ENCODE results near the gene C9orf152. TPM values are rescaled to one million over a fixed set of nuclear protein-coding genes. Genes with fewer than 3 reads are reported as not detected.

The C9orf152 gene
- total and polyA plus RNA-seq, 7 donors: 24.8 to 58.5 (median 49.9) TPM; not detected in 4

- intact Hi-C loops (cut with DNase I): no loop called here
- Histone ChIP-seq H3K4me1 (peaks cover 0 to 5% (median under 1%) of the 10 kb centered on the region in 4 donors), H3K36me3 (peaks cover 0 to 20% (median 1%) of the 10 kb centered on the region in 4 donors), H3K4me3 (no peak overlapping the region), H3K27me3 (no peaks in the 10 kb centered on the region), H3K9me3 (no peaks in the 10 kb centered on the region), H3K27ac (no peak overlapping the region)
- WGBS, 2 donors: 91 to 96% methylated on average over 9 of the region's 9 CpGs
- no peak for DNase-seq
- TF ChIP-seq EP300 (IDR thresholded peaks at IDR 0.05): no peak
- TF ChIP-seq POLR2AphosphoS5 (IDR thresholded peaks at IDR 0.05): no peak
- TF ChIP-seq POLR2A (IDR thresholded peaks at IDR 0.05): no peak
These were observed 37.4 kb downstream of the C9orf152 start for GRCh38 chr9:110170357-110171257.

- Histone ChIP-seq H3K36me3 (peaks cover 0 to 20% (median 1%) of the 10 kb centered on the region in 4 donors), H3K27me3 (no peaks in the 10 kb centered on the region), H3K9me3 (no peaks in the 10 kb centered on the region), H3K27ac (no peak overlapping the region), H3K4me3 (no peak overlapping the region), H3K4me1 (peaks cover 0 to 10% (median 3%) of the 10 kb centered on the region in 4 donors)
- TF ChIP-seq POLR2A (IDR thresholded peaks at IDR 0.05): no peak
- TF ChIP-seq CTCF (IDR thresholded peaks at IDR 0.05): no peak
- TF ChIP-seq EP300 (IDR thresholded peaks at IDR 0.05): no peak
- TF ChIP-seq POLR2AphosphoS5 (IDR thresholded peaks at IDR 0.05): no peak
- 80 to 81% methylated on average over 5 of the region's 5 CpGs for WGBS, 2 donors
- DNase-seq: no peak
- intact Hi-C loops (cut with DNase I): no loop called here
These were observed 39.5 kb downstream of the C9orf152 start for GRCh38 chr9:110168486-110168885.

GRCh38 chr9:110161940-110162339 is 46.0 kb downstream of the C9orf152 start:
- no peaks in the 10 kb centered on the region for H3K9me3 ChIP-seq
- no peak overlapping the region for H3K27ac ChIP-seq
- TF ChIP-seq POLR2A (IDR thresholded peaks at IDR 0.05) (no peak), EP300 (IDR thresholded peaks at IDR 0.05) (no peak), CTCF (IDR thresholded peaks at IDR 0.05) (no peak), POLR2AphosphoS5 (IDR thresholded peaks at IDR 0.05) (no peak)
- intact Hi-C loops (cut with DNase I): no loop called here
- peaks cover 0 to 34% (median 21%) of the 10 kb centered on the region in 4 donors for H3K4me1 ChIP-seq
- DNase-seq: no peak
- H3K36me3 ChIP-seq: no peaks in the 10 kb centered on the region
- no peaks in the 10 kb centered on the region for H3K27me3 ChIP-seq
- no peak overlapping the region for H3K4me3 ChIP-seq
- 57 to 85% methylated on average over 4 of the region's 4 CpGs for WGBS, 2 donors

GRCh38 chr9:110160685-110161084 is 47.3 kb downstream of the C9orf152 start:
- H3K4me3 ChIP-seq: no peak overlapping the region
- H3K27me3 ChIP-seq: no peaks in the 10 kb centered on the region
- no peak overlapping the region for H3K27ac ChIP-seq
- no peak for DNase-seq
- H3K9me3 ChIP-seq: no peaks in the 10 kb centered on the region
- intact Hi-C loops (cut with DNase I): no loop called here
- peaks cover 0 to 38% (median 31%) of the 10 kb centered on the region in 4 donors for H3K4me1 ChIP-seq
- 87 to 94% methylated on average over 7 of the region's 7 CpGs for WGBS, 2 donors
- TF ChIP-seq POLR2A (IDR thresholded peaks at IDR 0.05): no peak
- TF ChIP-seq EP300 (IDR thresholded peaks at IDR 0.05): no peak
- no peak for TF ChIP-seq POLR2AphosphoS5 (IDR thresholded peaks at IDR 0.05)
- no peak for TF ChIP-seq CTCF (IDR thresholded peaks at IDR 0.05)
- no peaks in the 10 kb centered on the region for H3K36me3 ChIP-seq

GRCh38 chr9:110160123-110160522 is 47.8 kb downstream of the C9orf152 start:
- no peaks in the 10 kb centered on the region for H3K27me3 ChIP-seq
- H3K27ac ChIP-seq: peak overlapping the region in 1 of 4 donors; percentile 8
- H3K9me3 ChIP-seq: no peaks in the 10 kb centered on the region
- no peaks in the 10 kb centered on the region for H3K36me3 ChIP-seq
- 95 to 100% methylated on average over 1 of the region's 1 CpG for WGBS, 2 donors
- H3K4me1 ChIP-seq: peaks cover 0 to 38% (median 31%) of the 10 kb centered on the region in 4 donors
- DNase-seq: no peak
- H3K4me3 ChIP-seq: no peak overlapping the region
- no peak for TF ChIP-seq POLR2AphosphoS5 (IDR thresholded peaks at IDR 0.05)
- TF ChIP-seq CTCF (IDR thresholded peaks at IDR 0.05): no peak
- TF ChIP-seq POLR2A (IDR thresholded peaks at IDR 0.05): no peak
- TF ChIP-seq EP300 (IDR thresholded peaks at IDR 0.05): no peak
- intact Hi-C loops (cut with DNase I): no loop called here
